T-helper 2 cell treated with Interferon-gamma antibody and Interleukin-4, amounts not matched to agents 5 μg/mL and 100 μg/mL, for 36 hours (primary cell): Measurements from ENCODE around the gene ADIPOR2.
"Not testable (repeated sequence)": the region's sequence is repeated elsewhere in the genome, so short reads cannot be mapped to it uniquely, and the experiment has no call there.

Experiments
- DNase-seq: peaks from one replicate; pipeline ENCODE4 v3.0.0; 2021; ENCODE audit warnings: low spot score
- H3K27ac Mint-ChIP-seq: one replicate; pipeline ENCODE4 v1.8.0; 2021; ENCODE audit warnings: mild to moderate bottlenecking, mixed read lengths
- H3K27me3 Mint-ChIP-seq: one replicate; pipeline ENCODE4 v1.8.0; 2021; ENCODE audit warnings: low read depth, mixed read lengths
- H3K36me3 Mint-ChIP-seq: one replicate; pipeline ENCODE4 v1.8.0; 2021; ENCODE audit warnings: low read depth, mixed read lengths
- H3K4me1 Mint-ChIP-seq: one replicate; pipeline ENCODE4 v1.8.0; 2021; ENCODE audit warnings: low read depth, mixed read lengths
- H3K4me3 Mint-ChIP-seq: one replicate; pipeline ENCODE4 v1.8.0; 2022; ENCODE audit warnings: mild to moderate bottlenecking, moderate library complexity, mixed read lengths
- H3K9me3 Mint-ChIP-seq: one replicate; pipeline ENCODE4 v1.8.0; 2021; ENCODE audit warnings: mixed read lengths

The ADIPOR2 gene

GRCh38 chr12:1680804-1681492 is 9.9 kb upstream of the ADIPOR2 start:
- Mint-ChIP-seq H3K4me1 (no peaks in the 10 kb centered on the region), H3K27me3 (peaks cover 21% of the 10 kb centered on the region), H3K4me3 (no peak overlapping the region), H3K9me3 (no peaks in the 10 kb centered on the region), H3K27ac (no peak overlapping the region), H3K36me3 (no peaks in the 10 kb centered on the region)
- no peak for DNase-seq

GRCh38 chr12:1681493-1681807 is 9.4 kb upstream of the ADIPOR2 start:
- no peaks in the 10 kb centered on the region for H3K36me3 Mint-ChIP-seq
- no peak for DNase-seq
- H3K4me3 Mint-ChIP-seq = no peak overlapping the region
- H3K27ac Mint-ChIP-seq = no peak overlapping the region
- H3K4me1 Mint-ChIP-seq = no peaks in the 10 kb centered on the region
- H3K9me3 Mint-ChIP-seq = no peaks in the 10 kb centered on the region
- peaks cover 21% of the 10 kb centered on the region for H3K27me3 Mint-ChIP-seq

GRCh38 chr12:1688086-1688710 is 2.7 kb upstream of the ADIPOR2 start:
- Mint-ChIP-seq H3K36me3 (peaks cover 5% of the 10 kb centered on the region), H3K9me3 (no peaks in the 10 kb centered on the region), H3K27ac (no peak overlapping the region), H3K4me1 (peaks cover 26% of the 10 kb centered on the region), H3K4me3 (no peak overlapping the region), H3K27me3 (peaks cover 18% of the 10 kb centered on the region)
- no peak for DNase-seq

- peak overlapping the region; percentile 98 for H3K4me3 Mint-ChIP-seq
- H3K27me3 Mint-ChIP-seq = peaks cover 7% of the 10 kb centered on the region
- H3K9me3 Mint-ChIP-seq = no peaks in the 10 kb centered on the region
- peaks cover 19% of the 10 kb centered on the region for H3K36me3 Mint-ChIP-seq
- H3K27ac Mint-ChIP-seq = peak overlapping the region; percentile 86
- H3K4me1 Mint-ChIP-seq = peaks cover 37% of the 10 kb centered on the region
- no peak for DNase-seq
Observed at GRCh38 chr12:1691123-1692007, 495 bp downstream of the ADIPOR2 start.

GRCh38 chr12:1692226-1692625 is 1.4 kb downstream of the ADIPOR2 start:
- no peak for DNase-seq
- Mint-ChIP-seq H3K9me3 (no peaks in the 10 kb centered on the region), H3K4me3 (peak overlapping the region; percentile 98), H3K27ac (peak overlapping the region; percentile 86), H3K36me3 (peaks cover 21% of the 10 kb centered on the region), H3K4me1 (peaks cover 44% of the 10 kb centered on the region), H3K27me3 (peaks cover 3% of the 10 kb centered on the region)

- no peak for DNase-seq
Observed at GRCh38 chr12:1692895-1693610, 2.2 kb downstream of the ADIPOR2 start.

GRCh38 chr12:1695097-1695496 is 4.2 kb downstream of the ADIPOR2 start:
- H3K9me3 Mint-ChIP-seq, H3K27ac Mint-ChIP-seq, H3K4me3 Mint-ChIP-seq, H3K27me3 Mint-ChIP-seq, DNase-seq: not testable (repeated sequence)
- Mint-ChIP-seq H3K4me1 (peaks cover 53% of the 10 kb centered on the region), H3K36me3 (peaks cover 29% of the 10 kb centered on the region)

More at GRCh38 chr12:1692895-1693610, 2.2 kb downstream of the ADIPOR2 start:
- Mint-ChIP-seq H3K36me3 (peaks cover 23% of the 10 kb centered on the region), H3K27me3 (no peaks in the 10 kb centered on the region), H3K27ac (no peak overlapping the region), H3K4me3 (peak overlapping the region; percentile 30), H3K4me1 (peaks cover 51% of the 10 kb centered on the region), H3K9me3 (no peaks in the 10 kb centered on the region)

GRCh38 chr12:1695886-1696670 is 5.2 kb downstream of the ADIPOR2 start:
- no peak for DNase-seq
- Mint-ChIP-seq H3K27ac (no peak overlapping the region), H3K4me1 (peaks cover 48% of the 10 kb centered on the region), H3K36me3 (peaks cover 33% of the 10 kb centered on the region), H3K9me3 (no peaks in the 10 kb centered on the region), H3K27me3 (no peaks in the 10 kb centered on the region), H3K4me3 (no peak overlapping the region)

- Mint-ChIP-seq H3K27ac (no peak overlapping the region), H3K27me3 (no peaks in the 10 kb centered on the region), H3K9me3 (no peaks in the 10 kb centered on the region), H3K36me3 (peaks cover 33% of the 10 kb centered on the region), H3K4me3 (no peak overlapping the region), H3K4me1 (peaks cover 44% of the 10 kb centered on the region)
- DNase-seq = no peak
Observed at GRCh38 chr12:1696800-1697199, 5.9 kb downstream of the ADIPOR2 start.

- no peaks in the 10 kb centered on the region for H3K27me3 Mint-ChIP-seq
- H3K4me3 Mint-ChIP-seq = no peak overlapping the region
- no peak for DNase-seq
- H3K9me3 Mint-ChIP-seq = no peaks in the 10 kb centered on the region
- H3K27ac Mint-ChIP-seq = no peak overlapping the region
- peaks cover 42% of the 10 kb centered on the region for H3K4me1 Mint-ChIP-seq
- H3K36me3 Mint-ChIP-seq = peaks cover 32% of the 10 kb centered on the region
Observed at GRCh38 chr12:1697271-1697670, 6.4 kb downstream of the ADIPOR2 start.

- no peak for DNase-seq
- peaks cover 31% of the 10 kb centered on the region for H3K36me3 Mint-ChIP-seq
- no peak overlapping the region for H3K4me3 Mint-ChIP-seq
- H3K27me3 Mint-ChIP-seq = no peaks in the 10 kb centered on the region
- no peak overlapping the region for H3K27ac Mint-ChIP-seq
- peaks cover 42% of the 10 kb centered on the region for H3K4me1 Mint-ChIP-seq
- H3K9me3 Mint-ChIP-seq = no peaks in the 10 kb centered on the region
Observed at GRCh38 chr12:1698720-1699119, 7.8 kb downstream of the ADIPOR2 start.

- Mint-ChIP-seq H3K27me3 (no peaks in the 10 kb centered on the region), H3K27ac (no peak overlapping the region), H3K36me3 (peaks cover 23% of the 10 kb centered on the region), H3K4me1 (peaks cover 48% of the 10 kb centered on the region), H3K9me3 (no peaks in the 10 kb centered on the region), H3K4me3 (no peak overlapping the region)
- no peak for DNase-seq
Observed at GRCh38 chr12:1702713-1703112, 11.8 kb downstream of the ADIPOR2 start.
